ENCODE measurements around the gene GSTM3.
"Not testable (repeated sequence)": the region's sequence is repeated elsewhere in the genome, so short reads cannot be mapped to it uniquely, and the experiment has no call there.

GSTM3 gene

GRCh38 chr1:109761227-109762038 is 20.6 kb upstream of the GSTM3 start:
- DNase-seq: no peak

GRCh38 chr1:109760581-109761226 is 19.9 kb upstream of the GSTM3 start:
- DNase-seq: no peak

GRCh38 chr1:109759513-109760334 is 18.9 kb upstream of the GSTM3 start:
- DNase-seq: no peak

DNA sequence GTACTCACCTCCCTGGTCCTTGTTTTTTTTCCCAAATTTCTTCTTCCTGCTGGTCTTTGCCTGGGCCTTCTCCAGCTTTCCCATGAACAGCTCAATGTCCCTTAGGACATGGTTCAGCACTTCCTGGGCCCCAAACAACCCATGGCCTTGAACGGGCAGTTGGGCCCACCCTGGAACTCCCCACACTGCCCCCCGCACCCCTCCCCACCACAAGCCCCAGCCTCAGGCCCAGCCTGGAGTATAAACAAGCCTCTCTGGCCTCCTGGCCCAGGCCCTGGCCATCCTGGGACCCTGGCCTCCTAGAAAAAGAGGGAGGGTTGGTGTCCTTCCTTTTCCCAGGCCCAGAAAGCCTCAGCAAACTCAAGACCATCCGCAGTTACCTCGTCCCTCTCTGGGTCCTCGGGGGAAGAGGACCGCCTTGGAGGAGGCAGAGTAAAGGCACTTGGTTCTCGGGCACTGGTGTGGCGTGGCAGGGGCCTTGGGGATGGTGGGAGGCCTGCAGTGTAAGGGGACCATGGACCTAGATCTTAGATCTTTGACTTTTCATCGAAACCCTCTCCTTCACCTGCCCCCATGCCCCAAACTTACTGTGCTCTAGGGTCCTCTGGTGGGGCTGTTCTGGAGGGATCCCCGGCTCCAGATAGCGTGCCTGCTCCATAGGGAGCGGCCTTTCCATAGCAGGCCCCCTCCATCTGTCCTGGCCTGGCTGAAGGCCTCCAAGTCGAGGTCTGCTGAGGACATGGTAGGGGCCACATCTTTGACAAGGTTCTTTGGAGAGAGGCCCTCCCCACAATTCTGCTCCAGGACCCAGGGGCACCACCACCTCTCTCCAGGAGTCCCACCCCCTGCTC is 17.3 kb upstream of the GSTM3 start:
- no peak for DNase-seq

- DNase-seq: no peak
Observed at GRCh38 chr1:109756848-109757521, 16.1 kb upstream of the GSTM3 start.

GRCh38 chr1:109756325-109756724 is 15.5 kb upstream of the GSTM3 start:
- not testable (repeated sequence) for DNase-seq

DNA sequence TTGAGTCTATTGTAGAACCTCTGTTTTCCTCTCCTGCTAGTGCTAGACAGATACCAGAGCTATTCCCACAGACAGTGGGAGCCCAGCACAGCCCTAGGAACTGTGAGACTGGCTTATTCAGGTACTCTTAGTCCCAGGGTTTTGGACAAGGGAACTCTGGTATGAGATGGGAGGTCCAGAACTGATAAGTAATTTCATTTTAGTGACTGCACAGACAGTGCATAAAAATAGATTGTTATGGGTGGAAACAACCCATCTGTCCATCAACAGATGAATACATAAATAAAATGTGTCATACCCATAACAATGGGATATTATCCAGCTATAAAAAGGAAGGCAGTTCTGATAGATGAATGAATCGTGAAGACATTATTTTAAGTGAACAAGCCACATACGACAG is 13.9 kb upstream of the GSTM3 start:
- no peak for DNase-seq

DNA sequence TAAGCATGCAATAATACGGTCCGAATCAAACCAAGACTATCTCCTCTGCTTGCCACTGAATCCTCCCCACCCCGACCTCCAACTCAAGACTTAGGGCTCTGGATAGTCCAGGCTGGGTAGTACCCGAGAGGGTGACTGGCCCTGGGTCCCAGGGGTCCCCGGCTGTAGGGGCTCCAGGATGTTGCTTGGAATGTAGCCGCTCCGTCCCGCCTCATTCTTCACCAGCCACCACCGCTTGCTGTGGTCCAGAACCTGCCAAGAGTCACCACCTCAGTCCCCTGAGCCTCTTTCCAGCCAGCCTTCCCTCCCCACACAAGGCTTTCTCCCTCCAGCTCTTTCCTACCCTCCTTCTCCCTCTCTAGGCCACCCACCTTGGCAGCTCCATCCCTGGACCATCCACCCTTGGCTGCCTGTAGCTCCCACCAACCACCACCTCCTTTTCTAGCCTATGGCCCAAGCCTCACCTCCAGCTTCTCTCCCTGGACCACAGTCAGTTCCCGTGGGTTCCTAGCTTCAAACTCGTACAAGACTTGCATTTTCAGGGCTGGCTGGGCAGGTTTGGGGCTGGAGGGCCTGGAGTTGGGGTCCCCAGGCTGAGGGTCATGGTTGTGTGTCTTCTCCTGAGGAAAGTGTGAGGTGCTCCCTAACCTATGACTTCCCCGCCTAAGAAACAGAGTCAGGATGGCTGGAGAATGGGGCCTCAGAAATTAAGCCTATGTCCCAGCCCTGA is 10.9 kb upstream of the GSTM3 start:
- DNase-seq: no peak

- DNase-seq: no peak
Observed at GRCh38 chr1:109750920-109751319, 10.1 kb upstream of the GSTM3 start.

DNA sequence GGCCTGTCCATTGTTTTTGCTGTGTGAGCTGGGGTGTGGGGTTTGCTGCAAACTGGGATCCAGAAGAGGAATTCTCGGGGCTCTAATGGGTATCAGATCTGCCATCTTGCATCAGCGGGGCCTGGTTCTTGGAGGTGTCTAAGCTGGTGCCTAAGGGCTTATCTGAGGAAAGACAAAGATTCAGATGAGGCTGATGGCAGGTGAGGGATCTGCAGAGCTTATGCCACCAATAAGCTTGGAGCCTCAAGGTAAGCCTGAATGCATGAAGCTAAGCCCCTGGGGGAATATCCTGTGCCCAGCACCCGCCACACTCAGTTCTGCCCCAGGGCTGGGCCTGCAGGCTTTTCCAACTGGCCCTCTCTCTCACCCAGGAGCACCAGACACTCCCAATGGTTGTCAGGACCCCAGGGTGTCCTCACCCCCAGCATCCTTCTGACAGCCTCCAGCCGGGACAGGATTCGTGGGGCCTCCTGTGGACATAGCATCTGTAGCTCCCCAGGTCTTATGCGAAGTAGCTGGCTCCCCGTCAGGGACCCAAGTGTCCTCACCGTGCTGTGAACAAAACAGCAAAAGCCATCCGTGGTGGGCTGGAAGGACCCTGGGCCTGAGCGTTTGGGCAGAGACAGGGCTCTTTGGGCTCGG is 9.5 kb upstream of the GSTM3 start:
- no peak for DNase-seq

DNA sequence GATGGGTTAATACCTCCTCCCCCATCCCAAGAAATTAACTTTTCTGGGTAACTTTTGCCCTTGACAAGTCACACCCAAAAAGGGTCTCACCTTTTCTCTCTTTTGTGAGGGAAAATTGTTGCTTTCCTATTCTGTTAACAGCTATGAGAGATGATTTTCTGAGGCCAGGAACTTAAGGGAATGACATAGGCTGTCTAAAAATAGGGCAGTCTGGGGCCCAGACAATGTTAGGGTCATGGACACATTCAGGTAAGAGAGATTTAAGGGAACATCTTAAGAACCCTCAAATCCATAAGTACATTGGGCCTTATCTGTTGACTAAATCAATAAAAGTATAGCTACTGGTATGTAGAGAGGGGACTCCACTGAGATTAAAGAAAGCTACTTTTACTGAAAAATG is 8.4 kb upstream of the GSTM3 start:
- no peak for DNase-seq

- DNase-seq: not testable (repeated sequence)
Observed at GRCh38 chr1:109748311-109748710, 7.5 kb upstream of the GSTM3 start.

GRCh38 chr1:109739738-109740614 is 862 bp downstream of the GSTM3 start:
- peak; percentile 68 to 88 for DNase-seq

- peak; percentile 58 to 74 for DNase-seq
Observed at GRCh38 chr1:109733236-109733870, 7.5 kb downstream of the GSTM3 start.

DNA sequence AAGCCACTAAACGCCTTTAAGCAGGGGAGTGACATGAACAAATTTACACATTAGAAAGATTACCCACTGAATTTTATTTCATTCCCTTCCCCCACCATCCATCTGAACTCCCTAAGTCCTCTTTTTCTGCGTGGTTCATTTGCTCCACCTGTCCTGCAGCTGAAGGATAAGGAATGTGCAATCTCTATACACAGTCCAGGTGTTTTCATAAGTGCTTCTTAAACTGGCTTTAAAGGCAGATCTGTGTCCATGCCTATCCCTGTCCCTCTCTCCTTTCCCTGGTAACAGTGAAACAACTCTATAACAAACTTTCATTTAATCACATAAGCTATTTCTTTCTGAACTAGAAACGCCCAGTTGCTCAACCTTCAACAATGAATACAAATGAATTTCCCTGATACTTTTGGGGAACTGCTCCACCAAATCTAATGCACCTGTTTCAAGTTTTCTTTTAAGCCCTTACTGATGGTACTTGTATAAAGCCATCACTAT is 8.4 kb downstream of the GSTM3 start:
- DNase-seq: peak; percentile 38 to 67

GRCh38 chr1:109730666-109731065 is 10.2 kb downstream of the GSTM3 start:
- DNase-seq: no peak

DNA sequence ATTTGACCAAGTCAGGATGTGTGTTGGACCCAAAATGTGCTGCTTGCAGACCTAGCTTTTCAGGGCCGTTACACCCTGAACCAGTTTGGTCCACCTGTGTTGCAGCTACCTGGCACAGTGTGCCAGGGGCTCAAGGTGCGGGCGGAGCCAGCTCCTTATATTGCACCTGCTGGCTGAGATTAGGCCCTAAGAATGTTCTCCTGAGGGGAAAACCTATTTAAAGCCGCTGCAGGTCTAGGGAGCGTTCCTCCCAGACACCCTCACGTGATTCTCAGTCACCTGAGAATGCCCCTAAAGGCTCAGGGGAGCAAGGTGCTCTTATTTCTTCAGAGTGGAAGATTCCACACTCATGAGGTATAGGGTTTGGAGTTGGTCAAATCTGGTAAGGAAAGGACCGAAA is 12.0 kb downstream of the GSTM3 start:
- DNase-seq: no peak

DNA sequence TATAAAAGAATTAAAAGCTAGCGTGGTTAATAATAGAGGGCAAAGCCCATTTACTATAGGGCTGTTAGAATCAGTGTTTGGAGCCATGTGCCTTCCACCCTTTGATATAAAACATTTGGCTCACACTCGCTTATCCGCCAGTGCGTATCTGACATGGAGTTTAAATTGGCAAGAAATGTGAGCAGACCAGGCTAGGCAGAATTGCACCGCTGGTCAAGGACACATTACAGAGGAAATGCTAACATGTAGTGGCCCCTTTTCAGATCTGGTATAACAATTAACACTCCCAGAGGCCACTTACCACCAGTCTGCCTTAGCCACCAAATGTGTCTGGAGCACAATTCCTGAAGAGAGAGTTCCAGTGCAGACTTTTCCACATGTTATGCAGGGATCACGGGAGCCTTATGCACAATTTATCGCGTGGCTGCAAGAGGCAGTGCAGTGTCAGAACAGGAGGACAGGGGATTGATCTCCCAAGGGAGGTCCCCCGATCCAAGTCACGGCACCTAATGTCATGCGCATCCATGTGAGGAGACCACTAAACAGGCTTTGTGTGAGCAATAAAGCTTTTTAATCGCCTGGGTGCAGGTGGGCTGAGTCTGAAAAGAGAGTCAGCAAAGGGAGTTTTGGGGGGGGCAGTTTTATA is 14.0 kb downstream of the GSTM3 start:
- no peak for DNase-seq

GRCh38 chr1:109726007-109726406 is 14.8 kb downstream of the GSTM3 start:
- DNase-seq: no peak
